Transverse colon (tissue), 4 donors: ENCODE results near the gene MRPL18.

ENCODE experiments used
- POLR2AphosphoS5 ChIP-seq, 3 donors: sonication (generic); formaldehyde crosslinking; IDR thresholded peaks; one replicate each; pipeline ENCODE4 v1.6.1; 2016; ENCODE audit warnings: antibody characterized with exemption in 3 of 3
- TF ChIP-seq, protein P1 (sequence below), 5 experiments: fragments of 200-600 bp in 3 of 5; fragments of 450-650 bp in 2 of 5; sonication (generic) in 3 of 5; IDR thresholded peaks; 1 replicate in 2 of 5; 2 replicates in 3 of 5; pipeline ENCODE4 v1.5.1; 2016 to 2017; ENCODE audit warnings: antibody characterized with exemption in 5 of 5, inconsistent platforms in 3 of 5, mild to moderate bottlenecking in 2 of 5, moderate library complexity in 1 of 5

DNA sequence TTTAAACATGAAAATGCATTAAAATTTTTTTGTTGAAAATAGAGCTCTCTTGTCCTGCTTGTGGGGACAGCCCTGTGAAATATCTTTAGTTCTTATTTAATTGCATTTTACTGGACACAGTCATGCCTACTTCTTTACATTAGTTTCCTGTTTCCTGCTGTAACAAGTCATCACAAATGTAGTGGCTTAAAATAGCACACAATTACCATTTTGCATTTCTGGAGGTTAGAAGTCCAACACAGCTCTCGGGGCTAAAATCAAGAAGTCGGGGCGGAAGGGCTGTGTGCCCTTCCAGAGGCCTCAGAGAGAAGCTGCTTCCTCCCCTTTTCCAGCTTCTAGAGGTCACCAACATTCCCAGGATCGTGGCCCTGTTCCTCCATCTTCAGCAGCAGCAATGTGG lies 39.3 kb downstream of the MRPL18 start:
- TF ChIP-seq, protein P1, sequence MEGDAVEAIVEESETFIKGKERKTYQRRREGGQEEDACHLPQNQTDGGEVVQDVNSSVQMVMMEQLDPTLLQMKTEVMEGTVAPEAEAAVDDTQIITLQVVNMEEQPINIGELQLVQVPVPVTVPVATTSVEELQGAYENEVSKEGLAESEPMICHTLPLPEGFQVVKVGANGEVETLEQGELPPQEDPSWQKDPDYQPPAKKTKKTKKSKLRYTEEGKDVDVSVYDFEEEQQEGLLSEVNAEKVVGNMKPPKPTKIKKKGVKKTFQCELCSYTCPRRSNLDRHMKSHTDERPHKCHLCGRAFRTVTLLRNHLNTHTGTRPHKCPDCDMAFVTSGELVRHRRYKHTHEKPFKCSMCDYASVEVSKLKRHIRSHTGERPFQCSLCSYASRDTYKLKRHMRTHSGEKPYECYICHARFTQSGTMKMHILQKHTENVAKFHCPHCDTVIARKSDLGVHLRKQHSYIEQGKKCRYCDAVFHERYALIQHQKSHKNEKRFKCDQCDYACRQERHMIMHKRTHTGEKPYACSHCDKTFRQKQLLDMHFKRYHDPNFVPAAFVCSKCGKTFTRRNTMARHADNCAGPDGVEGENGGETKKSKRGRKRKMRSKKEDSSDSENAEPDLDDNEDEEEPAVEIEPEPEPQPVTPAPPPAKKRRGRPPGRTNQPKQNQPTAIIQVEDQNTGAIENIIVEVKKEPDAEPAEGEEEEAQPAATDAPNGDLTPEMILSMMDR (IDR thresholded peaks at IDR 0.05) = no peak
- no peak for TF ChIP-seq POLR2AphosphoS5 (IDR thresholded peaks at IDR 0.05)
